Measurements from ENCODE around the gene DPH3.

DNA sequence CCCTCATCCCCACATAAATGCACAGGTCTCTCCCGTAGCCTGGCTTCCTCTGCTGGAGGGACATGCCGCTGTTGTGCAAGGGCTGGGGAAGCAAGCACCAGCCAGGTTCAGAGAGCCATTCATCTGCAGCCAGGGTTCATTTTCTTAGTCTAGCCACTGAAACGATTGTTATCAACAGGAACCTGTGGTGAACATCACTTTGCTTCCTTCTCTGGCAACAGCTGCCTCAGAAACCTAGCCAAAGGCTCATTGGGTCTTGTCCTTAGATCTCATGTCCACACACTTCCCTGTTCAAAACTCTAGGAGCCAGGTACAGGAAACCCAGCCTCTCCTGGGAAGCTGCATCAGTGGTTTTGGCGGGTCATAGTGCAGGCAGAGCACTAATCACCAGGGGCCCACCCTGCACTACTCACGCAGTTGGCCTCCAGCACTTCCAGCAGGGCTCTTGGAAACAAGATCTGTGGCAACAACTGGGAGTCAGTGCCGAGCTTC, 47.3 kb upstream of the DPH3 start:
- TF ChIP-seq CTCF (IDR thresholded peaks at IDR 0.05) (no peak), POLR2A (IDR thresholded peaks at IDR 0.05) (no peak)
